Smooth muscle cell of the brain vasculature (primary cell): ENCODE measurements around the gene CCNG2.

Experiments
- DNase-seq: peaks from one replicate; pipeline ENCODE4 v3.0.0-alpha.2; 2012; ENCODE audit warnings: low read depth, low spot score

CCNG2 gene

DNA sequence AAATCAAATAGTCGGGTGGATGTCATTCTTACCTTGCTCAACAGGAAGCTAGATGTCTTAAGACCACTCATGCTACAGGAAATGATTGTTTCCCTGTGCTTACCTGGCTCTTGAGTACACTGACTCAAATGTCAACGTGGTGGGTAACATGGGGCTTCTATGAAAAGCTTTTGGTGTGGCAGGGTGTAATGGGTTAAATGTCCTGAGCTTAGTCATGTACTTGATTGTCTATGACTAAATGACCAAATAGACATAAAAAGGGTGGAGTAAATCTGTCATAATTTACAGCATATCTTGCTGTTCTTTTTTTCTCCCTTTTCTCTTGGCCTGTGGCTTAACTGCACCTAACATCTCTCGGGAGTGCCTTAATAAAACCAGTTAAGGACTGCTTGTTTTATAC lies 44.9 kb downstream of the CCNG2 start:
- DNase-seq = no peak

DNA sequence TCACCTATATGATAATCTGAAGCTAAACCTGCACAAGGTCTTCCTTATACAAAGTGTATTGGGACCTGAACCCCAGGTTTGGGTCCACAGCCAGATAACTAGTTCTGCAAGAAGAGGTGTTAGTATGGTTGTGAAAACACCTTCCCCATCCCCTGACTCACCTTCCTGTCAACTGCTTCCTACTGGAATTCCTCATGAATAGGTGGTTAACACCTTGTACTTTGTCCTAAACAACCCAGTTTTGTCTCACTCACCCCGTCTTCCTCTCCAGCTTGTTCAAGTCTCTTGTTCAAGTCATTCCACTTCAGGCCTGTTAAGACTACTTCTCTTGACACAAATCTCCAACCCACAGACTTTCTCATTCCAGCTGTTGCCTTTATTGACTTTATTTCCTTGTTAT lies 45.5 kb downstream of the CCNG2 start:
- DNase-seq = no peak

DNA sequence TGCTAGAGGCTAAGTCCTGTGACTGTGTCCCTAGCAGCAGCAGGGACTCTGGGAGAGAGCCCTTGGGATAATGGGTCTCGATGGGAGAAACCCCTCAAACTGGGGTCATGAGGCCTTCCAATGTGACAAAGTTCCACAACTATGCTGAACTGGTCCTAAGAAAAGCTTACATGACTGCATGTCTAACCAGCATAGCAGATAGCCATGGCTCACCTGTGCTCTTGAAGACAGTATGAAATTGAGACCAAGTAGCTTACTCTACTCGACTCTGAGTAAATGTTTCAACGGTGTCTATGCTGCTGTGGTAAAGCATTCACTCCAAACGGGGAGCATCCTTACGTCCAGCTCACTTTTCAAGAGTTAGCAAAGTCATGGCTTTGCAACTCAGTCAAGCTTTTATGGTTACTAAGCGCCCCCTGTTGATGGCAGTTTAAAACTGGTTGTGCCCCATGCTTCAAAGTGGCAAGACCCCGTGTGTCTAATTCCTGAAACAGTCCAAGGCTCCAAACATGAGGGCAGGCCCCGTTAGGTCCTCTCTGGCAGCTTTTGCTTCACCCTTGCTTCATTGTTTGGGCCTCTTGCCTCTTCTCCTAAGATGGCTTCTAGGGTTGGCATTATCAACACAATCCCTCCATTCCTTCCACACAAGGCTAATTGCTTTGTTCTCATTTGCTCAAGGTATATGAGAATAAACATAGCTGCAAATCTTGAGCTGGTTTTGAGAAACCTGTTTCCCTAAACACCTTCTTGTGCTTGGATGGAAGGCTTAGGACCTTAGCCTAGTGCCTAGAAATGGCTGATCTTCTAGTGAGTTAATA lies 46.6 kb downstream of the CCNG2 start:
- peak; percentile 58 for DNase-seq

- no peak for DNase-seq
These were observed 47.6 kb downstream of the CCNG2 start for GRCh38 chr4:77204621-77205020.

DNA sequence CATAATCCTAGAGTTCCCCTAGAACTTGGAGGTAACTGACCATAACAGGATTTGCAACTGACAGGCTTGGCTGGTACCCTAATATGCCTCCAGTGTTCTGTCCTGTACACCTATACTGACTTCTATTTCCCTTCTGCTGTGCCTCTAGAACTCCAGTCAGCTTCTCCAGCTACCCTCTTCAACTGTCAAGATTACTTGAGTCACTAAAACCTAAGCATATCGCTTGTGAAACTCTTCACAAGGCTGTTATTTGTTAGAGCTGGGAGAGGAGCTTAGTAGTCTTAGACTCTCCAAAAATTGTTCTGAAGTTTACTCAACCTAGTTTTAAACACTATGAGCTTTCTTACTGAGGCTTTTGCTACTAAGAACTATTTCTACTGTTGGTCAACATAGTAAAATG lies 52.0 kb downstream of the CCNG2 start:
- DNase-seq = no peak

DNA sequence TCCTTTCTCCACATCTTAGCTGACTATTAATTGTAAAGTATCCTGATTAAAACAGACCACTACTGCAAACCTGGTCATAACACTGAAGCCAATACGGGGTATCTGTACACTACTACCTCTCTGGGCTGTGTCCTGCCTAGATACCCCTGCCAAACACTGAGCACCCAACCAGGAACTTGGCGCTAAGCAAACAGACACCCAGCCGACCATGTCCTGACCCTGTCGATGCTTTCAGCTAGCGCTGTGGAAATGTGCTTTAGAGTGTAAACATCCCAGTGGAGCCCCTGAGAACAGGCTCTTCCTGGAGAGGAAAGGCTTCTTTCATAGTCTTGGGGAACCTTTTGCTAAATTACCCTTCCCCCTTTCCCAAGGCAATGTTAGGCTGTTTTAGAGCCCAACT lies 52.9 kb downstream of the CCNG2 start:
- DNase-seq = no peak

- no peak for DNase-seq
These were observed 58.1 kb downstream of the CCNG2 start for GRCh38 chr4:77215107-77215506.

- no peak for DNase-seq
These were observed 60.5 kb downstream of the CCNG2 start for GRCh38 chr4:77217526-77217925.

DNA sequence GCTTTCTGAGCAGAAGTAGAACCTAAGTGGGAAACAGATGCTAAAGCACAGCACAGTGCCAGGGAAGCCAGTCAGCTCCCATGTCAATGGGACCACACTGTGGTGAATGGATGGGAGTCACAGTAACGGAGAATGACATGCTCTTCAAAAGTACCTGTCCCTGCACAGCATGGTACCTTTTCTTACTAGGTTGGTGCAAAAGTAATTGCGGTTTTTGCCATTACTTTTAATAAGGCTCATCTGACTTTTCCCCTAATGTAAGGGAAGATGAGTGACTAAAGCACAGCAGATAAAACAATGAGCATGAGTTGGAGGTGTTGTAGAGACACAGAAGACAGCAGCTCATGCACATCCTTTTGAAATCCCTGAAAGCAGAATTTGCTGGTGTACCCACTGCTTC lies 62.3 kb downstream of the CCNG2 start:
- DNase-seq = no peak
